ENCODE results near the gene CAMSAP3. TPM values are rescaled to one million over a fixed set of nuclear protein-coding genes. Genes with fewer than 3 reads are reported as not detected.
A peak's percentile ranks its signal among the peaks of the same experiment; 100 is the strongest.

The CAMSAP3 gene
- total and polyA plus RNA-seq, 7 experiments from 2014 or later: 0.06 to 0.76 (median 0.20) TPM; not detected in 1

DNA sequence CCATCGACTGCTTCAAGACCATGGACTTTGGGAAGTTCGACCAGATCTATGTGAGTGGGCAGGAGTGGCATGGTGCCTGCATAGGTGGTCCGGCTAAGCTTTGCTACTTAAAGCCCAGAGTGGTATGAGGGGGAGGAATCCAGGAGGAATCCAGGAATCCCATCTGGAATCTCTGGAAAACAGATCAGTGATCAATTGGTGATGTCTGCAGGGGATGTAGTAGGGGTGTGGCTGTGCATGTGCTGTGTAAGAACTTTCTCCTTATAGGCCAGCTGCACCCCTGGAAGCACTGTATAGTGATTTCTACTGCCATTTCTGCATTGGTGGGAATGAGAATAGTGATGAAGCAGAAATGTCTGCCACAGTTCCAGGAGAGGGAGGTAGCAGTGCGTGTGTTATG, 36.6 kb upstream of the CAMSAP3 start:
- H3K27ac ChIP-seq (ENCODE audit: low read depth, low read length): no peak overlapping the region
- peaks cover 0 to 4% (median 0%) of the 10 kb centered on the region in 11 donors for H3K9me3 Mint-ChIP-seq
- no peak for DNase-seq
- no peak overlapping the region for H3K27ac Mint-ChIP-seq
- no peaks in the 10 kb centered on the region for H3K9me3 ChIP-seq (ENCODE audit: control insufficient read depth in 2 of 3, low read length in 3 of 3)
- no peak overlapping the region for H3K4me3 ChIP-seq (ENCODE audit: low read length)
- H3K27me3 Mint-ChIP-seq: no peaks in the 10 kb centered on the region
- no peak overlapping the region for H3K4me3 Mint-ChIP-seq
- ATAC-seq: no peak
- H3K36me3 Mint-ChIP-seq: peaks cover 4 to 29% (median 13%) of the 10 kb centered on the region in 5 donors
- ChIA-PET POLR2A (no interaction called here), CTCF (no interaction called here)
- intact Hi-C loops (cut with micrococcal nuclease): no loop called here
- H3K36me3 ChIP-seq (ENCODE audit: control insufficient read depth in 2 of 3, insufficient read depth in 3 of 3, low read length in 3 of 3): peaks cover 0 to 64% (median 8%) of the 10 kb centered on the region in 3 experiments
- no peaks in the 10 kb centered on the region for H3K27me3 ChIP-seq (ENCODE audit: control insufficient read depth in 2 of 2, insufficient read depth in 2 of 2, low read length in 2 of 2)
- H3K4me1 ChIP-seq (ENCODE audit: control insufficient read depth in 2 of 2, insufficient read depth in 2 of 2, low read length in 2 of 2): no peaks in the 10 kb centered on the region
- H3K4me1 Mint-ChIP-seq: peaks cover 0 to 2% (median 0%) of the 10 kb centered on the region in 7 donors

DNA sequence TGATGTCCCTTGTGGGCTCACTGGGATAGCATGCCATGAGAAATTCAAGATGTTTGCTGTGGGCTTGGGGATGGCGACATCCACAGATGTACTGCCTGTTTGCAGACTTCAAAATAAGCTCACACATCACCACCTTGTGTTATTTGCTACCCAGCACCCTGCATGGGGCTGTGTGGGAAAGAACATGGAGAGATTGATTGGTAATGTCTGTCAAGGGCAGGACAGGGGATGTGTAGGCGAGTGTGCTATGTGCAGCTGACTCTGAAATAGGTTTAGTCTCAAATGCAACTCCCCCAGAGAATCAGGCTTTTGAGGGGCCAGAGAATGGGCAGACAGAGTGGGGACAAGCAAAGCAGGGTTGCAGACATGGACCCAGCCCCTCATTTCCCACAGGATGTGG, 35.4 kb upstream of the CAMSAP3 start:
- intact Hi-C loops (cut with micrococcal nuclease): no loop called here
- Histone ChIP-seq H3K4me3 (ENCODE audit: low read length) (no peak overlapping the region), H3K9me3 (ENCODE audit: control insufficient read depth in 2 of 3, low read length in 3 of 3) (no peaks in the 10 kb centered on the region), H3K36me3 (ENCODE audit: control insufficient read depth in 2 of 3, insufficient read depth in 3 of 3, low read length in 3 of 3) (peaks cover 0 to 53% (median 8%) of the 10 kb centered on the region in 3 experiments), H3K4me1 (ENCODE audit: control insufficient read depth in 2 of 2, insufficient read depth in 2 of 2, low read length in 2 of 2) (no peaks in the 10 kb centered on the region), H3K27me3 (ENCODE audit: control insufficient read depth in 2 of 2, insufficient read depth in 2 of 2, low read length in 2 of 2) (no peaks in the 10 kb centered on the region), H3K27ac (ENCODE audit: low read depth, low read length) (no peak overlapping the region)
- no peak overlapping the region for H3K4me3 Mint-ChIP-seq
- ChIA-PET POLR2A (interaction anchor here (0.5 kb wide), 1 partner anchor 66 kb away, joined by 3 read pairs; no protein-coding TSS in a partner anchor), CTCF (no interaction called here)
- H3K9me3 Mint-ChIP-seq: peaks cover 0 to 4% (median 0%) of the 10 kb centered on the region in 11 donors
- no peaks in the 10 kb centered on the region for H3K27me3 Mint-ChIP-seq
- peak overlapping the region in 1 of 9 donors; percentile 12 for H3K27ac Mint-ChIP-seq
- DNase-seq: no peak
- H3K36me3 Mint-ChIP-seq: peaks cover 4 to 29% (median 13%) of the 10 kb centered on the region in 5 donors
- ATAC-seq: no peak
- H3K4me1 Mint-ChIP-seq: peaks cover 0 to 2% (median 0%) of the 10 kb centered on the region in 7 donors

DNA sequence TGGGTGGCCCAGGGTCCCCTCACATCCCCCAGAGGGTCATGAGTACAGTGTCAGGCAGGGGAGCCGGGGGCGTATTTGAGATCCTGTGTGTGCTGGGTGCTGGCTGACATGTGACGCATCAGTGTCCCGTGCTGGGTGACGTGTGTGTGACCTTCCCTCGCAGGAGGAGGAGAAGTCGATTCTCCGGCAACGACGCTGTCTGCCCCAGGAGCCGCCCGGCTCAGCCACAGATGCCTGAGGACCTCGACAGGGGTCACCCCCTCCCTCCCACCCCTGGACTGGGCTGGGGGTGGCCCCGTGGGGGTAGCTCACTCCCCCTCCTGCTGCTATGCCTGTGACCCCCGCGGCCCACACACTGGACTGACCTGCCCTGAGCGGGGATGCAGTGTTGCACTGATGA, 34.3 kb upstream of the CAMSAP3 start:
- Histone ChIP-seq H3K4me3 (ENCODE audit: low read length) (no peak overlapping the region), H3K9me3 (ENCODE audit: control insufficient read depth in 2 of 3, low read length in 3 of 3) (no peaks in the 10 kb centered on the region), H3K27me3 (ENCODE audit: control insufficient read depth in 2 of 2, insufficient read depth in 2 of 2, low read length in 2 of 2) (no peaks in the 10 kb centered on the region), H3K27ac (ENCODE audit: low read depth, low read length) (no peak overlapping the region), H3K4me1 (ENCODE audit: control insufficient read depth in 2 of 2, insufficient read depth in 2 of 2, low read length in 2 of 2) (no peaks in the 10 kb centered on the region), H3K36me3 (ENCODE audit: control insufficient read depth in 2 of 3, insufficient read depth in 3 of 3, low read length in 3 of 3) (peaks cover 0 to 43% (median 4%) of the 10 kb centered on the region in 3 experiments)
- peaks cover 4 to 26% (median 13%) of the 10 kb centered on the region in 5 donors for H3K36me3 Mint-ChIP-seq
- no peak overlapping the region for H3K4me3 Mint-ChIP-seq
- intact Hi-C loops (cut with micrococcal nuclease): no loop called here
- H3K27ac Mint-ChIP-seq: no peak overlapping the region
- ATAC-seq: peak; percentile 31
- peaks cover 0 to 2% (median 0%) of the 10 kb centered on the region in 7 donors for H3K4me1 Mint-ChIP-seq
- ChIA-PET POLR2A (interaction anchor here (0.6 kb wide), 1 partner anchor 826 kb away, joined by 5 read pairs; no protein-coding TSS in a partner anchor), CTCF (interaction anchor here (0.6 kb wide), 1 partner anchor 509 kb away, joined by 4 read pairs; no protein-coding TSS in a partner anchor)
- H3K27me3 Mint-ChIP-seq: no peaks in the 10 kb centered on the region
- DNase-seq: no peak
- peaks cover 0 to 4% (median 0%) of the 10 kb centered on the region in 11 donors for H3K9me3 Mint-ChIP-seq

DNA sequence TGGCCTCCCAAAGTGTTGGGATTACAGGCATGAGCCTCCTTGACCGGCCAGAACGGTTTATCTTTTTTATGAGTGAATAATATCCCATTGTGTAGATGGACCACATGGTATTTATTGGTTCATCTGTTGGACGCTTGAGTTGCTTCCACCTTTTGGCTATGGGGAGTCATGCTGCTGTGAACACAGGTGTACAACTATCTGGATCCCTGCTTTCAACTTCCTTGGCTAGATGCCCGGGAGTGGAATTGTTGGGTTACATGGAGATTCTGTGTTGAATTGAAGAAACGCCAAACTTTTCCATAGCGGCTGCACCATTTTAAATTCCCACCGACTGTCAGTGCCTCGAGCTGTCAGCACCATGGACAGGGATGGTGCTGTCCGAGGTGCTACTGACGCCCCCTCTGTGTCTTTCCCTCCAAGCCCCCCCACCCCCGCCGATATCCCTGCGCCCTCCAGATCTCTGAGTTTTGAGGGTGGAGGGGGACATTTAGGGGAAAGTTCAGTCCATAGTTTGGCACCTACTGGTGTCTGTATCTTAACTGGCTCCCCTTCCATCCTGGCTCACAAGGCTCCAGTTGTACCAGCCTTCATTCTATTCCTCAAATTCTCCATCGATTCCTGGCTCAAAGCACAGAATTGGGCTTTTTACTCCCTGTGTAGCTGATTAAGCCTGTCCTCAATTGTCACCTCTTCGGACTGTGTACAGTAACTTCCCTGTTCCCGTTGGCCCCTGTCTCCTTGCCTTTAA, 32.8 kb upstream of the CAMSAP3 start:
- intact Hi-C loops (cut with micrococcal nuclease): no loop called here
- peaks cover 0 to 2% (median 0%) of the 10 kb centered on the region in 7 donors for H3K4me1 Mint-ChIP-seq
- no peak overlapping the region for H3K4me3 Mint-ChIP-seq
- ChIA-PET CTCF (interaction anchor here (0.5 kb wide), 1 partner anchor 165 kb away, joined by 4 read pairs; no protein-coding TSS in a partner anchor), POLR2A (no interaction called here)
- H3K27me3 Mint-ChIP-seq: no peaks in the 10 kb centered on the region
- no peak overlapping the region for H3K27ac ChIP-seq (ENCODE audit: low read depth, low read length)
- no peak overlapping the region for H3K4me3 ChIP-seq (ENCODE audit: low read length)
- no peak overlapping the region for H3K27ac Mint-ChIP-seq
- H3K4me1 ChIP-seq (ENCODE audit: control insufficient read depth in 2 of 2, insufficient read depth in 2 of 2, low read length in 2 of 2): no peaks in the 10 kb centered on the region
- ATAC-seq (no peak), DNase-seq (peak in 1 of 9 donors; percentile 5)
- H3K9me3 ChIP-seq (ENCODE audit: control insufficient read depth in 2 of 3, low read length in 3 of 3): no peaks in the 10 kb centered on the region
- peaks cover 0 to 29% (median 0%) of the 10 kb centered on the region in 3 experiments for H3K36me3 ChIP-seq (ENCODE audit: control insufficient read depth in 2 of 3, insufficient read depth in 3 of 3, low read length in 3 of 3)
- H3K9me3 Mint-ChIP-seq: peaks cover 0 to 4% (median 0%) of the 10 kb centered on the region in 11 donors
- peaks cover 4 to 23% (median 11%) of the 10 kb centered on the region in 5 donors for H3K36me3 Mint-ChIP-seq
- no peaks in the 10 kb centered on the region for H3K27me3 ChIP-seq (ENCODE audit: control insufficient read depth in 2 of 2, insufficient read depth in 2 of 2, low read length in 2 of 2)

DNA sequence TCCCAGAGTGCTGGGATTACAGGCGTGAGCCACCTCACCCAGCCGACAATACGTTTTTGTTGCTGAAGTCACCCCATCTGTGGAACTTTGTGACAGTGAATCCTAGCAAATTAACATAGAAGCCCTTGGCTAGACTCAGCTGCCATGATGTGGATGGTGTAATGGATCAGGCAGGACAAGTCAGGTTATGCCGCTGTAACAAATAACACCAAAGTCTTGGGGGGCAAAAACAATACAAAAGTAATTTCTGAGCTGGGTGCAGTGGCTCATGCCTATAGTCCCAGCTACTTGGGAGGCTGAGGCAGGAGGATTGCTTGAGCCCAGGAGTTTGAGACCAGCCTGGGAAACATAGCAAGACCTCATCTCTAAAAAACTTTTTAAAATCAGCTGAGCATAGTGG, 30.8 kb upstream of the CAMSAP3 start:
- Mint-ChIP-seq H3K27ac (no peak overlapping the region), H3K27me3 (no peaks in the 10 kb centered on the region), H3K9me3 (peaks cover 0 to 4% (median 0%) of the 10 kb centered on the region in 11 donors), H3K4me1 (peaks cover 0 to 5% (median 0%) of the 10 kb centered on the region in 7 donors), H3K4me3 (no peak overlapping the region), H3K36me3 (peaks cover 4 to 13% (median 5%) of the 10 kb centered on the region in 5 donors)
- Histone ChIP-seq H3K27ac (ENCODE audit: low read depth, low read length) (no peak overlapping the region), H3K9me3 (ENCODE audit: control insufficient read depth in 2 of 3, low read length in 3 of 3) (no peaks in the 10 kb centered on the region), H3K27me3 (ENCODE audit: control insufficient read depth in 2 of 2, insufficient read depth in 2 of 2, low read length in 2 of 2) (no peaks in the 10 kb centered on the region), H3K4me3 (ENCODE audit: low read length) (no peak overlapping the region), H3K36me3 (ENCODE audit: control insufficient read depth in 2 of 3, insufficient read depth in 3 of 3, low read length in 3 of 3) (peaks cover 0 to 13% (median 0%) of the 10 kb centered on the region in 3 experiments), H3K4me1 (ENCODE audit: control insufficient read depth in 2 of 2, insufficient read depth in 2 of 2, low read length in 2 of 2) (no peaks in the 10 kb centered on the region)
- ATAC-seq: no peak
- ChIA-PET POLR2A (interaction anchor here (0.6 kb wide), 2 partner anchors 10 to 1440 kb away, joined by 3 to 4 read pairs; no protein-coding TSS in a partner anchor), CTCF (no interaction called here)
- no peak for DNase-seq
- intact Hi-C loops (cut with micrococcal nuclease): no loop called here

DNA sequence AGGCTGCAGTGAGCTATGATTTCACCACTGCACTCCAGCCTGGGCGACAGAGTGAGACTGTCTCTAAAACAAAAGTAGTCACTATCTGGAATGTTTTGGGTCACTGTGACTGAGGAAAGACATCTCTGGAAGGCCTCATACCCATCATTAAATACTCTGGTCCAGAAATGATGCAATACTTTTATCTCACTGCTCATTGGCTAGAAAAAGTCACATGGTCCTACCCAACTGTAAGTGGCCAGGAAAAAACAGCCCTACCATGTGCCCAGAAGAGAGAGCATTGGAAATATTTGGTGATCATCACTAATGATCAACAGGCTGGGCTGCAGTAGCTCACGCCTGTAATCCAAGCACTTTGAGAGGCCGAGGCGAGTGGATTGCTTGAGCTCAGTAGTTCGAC, 30.3 kb upstream of the CAMSAP3 start:
- peaks cover 0 to 1% (median 0%) of the 10 kb centered on the region in 11 donors for H3K9me3 Mint-ChIP-seq
- no peak overlapping the region for H3K27ac Mint-ChIP-seq
- POLR2A ChIA-PET: no interaction called here
- intact Hi-C loops (cut with micrococcal nuclease): no loop called here
- peaks cover 0 to 5% (median 0%) of the 10 kb centered on the region in 7 donors for H3K4me1 Mint-ChIP-seq
- Histone ChIP-seq H3K4me1 (ENCODE audit: control insufficient read depth in 2 of 2, insufficient read depth in 2 of 2, low read length in 2 of 2) (no peaks in the 10 kb centered on the region), H3K9me3 (ENCODE audit: control insufficient read depth in 2 of 3, low read length in 3 of 3) (no peaks in the 10 kb centered on the region), H3K36me3 (ENCODE audit: control insufficient read depth in 2 of 3, insufficient read depth in 3 of 3, low read length in 3 of 3) (peaks cover 0 to 10% (median 0%) of the 10 kb centered on the region in 3 experiments), H3K27me3 (ENCODE audit: control insufficient read depth in 2 of 2, insufficient read depth in 2 of 2, low read length in 2 of 2) (no peaks in the 10 kb centered on the region), H3K27ac (ENCODE audit: low read depth, low read length) (no peak overlapping the region), H3K4me3 (ENCODE audit: low read length) (no peak overlapping the region)
- no peak for ATAC-seq
- H3K27me3 Mint-ChIP-seq: no peaks in the 10 kb centered on the region
- CTCF ChIA-PET: no interaction called here
- peaks cover 1 to 10% (median 2%) of the 10 kb centered on the region in 5 donors for H3K36me3 Mint-ChIP-seq
- no peak for DNase-seq
- no peak overlapping the region for H3K4me3 Mint-ChIP-seq

All from naive thymus-derived CD4-positive, alpha-beta T cell (primary cell).